Neuron (in vitro differentiated cells): ENCODE data around the gene FAM124A.
"Not testable (repeated sequence)": the region's sequence is repeated elsewhere in the genome, so short reads cannot be mapped to it uniquely, and the experiment has no call there.

Experiments
- H2AFZ ChIP-seq: one replicate; pipeline ENCODE4 v1.6.1; 2013; ENCODE audit warnings: low read depth, mild to moderate bottlenecking, inconsistent platforms, low read length, moderate library complexity
- H3K27me3 ChIP-seq: one replicate; pipeline ENCODE4 v1.6.1; 2013; ENCODE audit warnings: low read length; ENCODE audit not compliant: insufficient read depth
- H3K36me3 ChIP-seq: one replicate; pipeline ENCODE4 v1.6.1; 2013; ENCODE audit warnings: low read length; ENCODE audit not compliant: insufficient read depth
- H3K4me1 ChIP-seq: one replicate; pipeline ENCODE4 v1.6.1; 2013; ENCODE audit warnings: low read length; ENCODE audit not compliant: insufficient read depth
- H3K4me3 ChIP-seq: 2 replicates; pipeline ENCODE4 v1.5.1; 2013; ENCODE audit warnings: mild to moderate bottlenecking, low read length, moderate library complexity
- H3K9me3 ChIP-seq: one replicate; pipeline ENCODE4 v1.6.1; 2013; ENCODE audit warnings: low read length

Gene FAM124A

DNA sequence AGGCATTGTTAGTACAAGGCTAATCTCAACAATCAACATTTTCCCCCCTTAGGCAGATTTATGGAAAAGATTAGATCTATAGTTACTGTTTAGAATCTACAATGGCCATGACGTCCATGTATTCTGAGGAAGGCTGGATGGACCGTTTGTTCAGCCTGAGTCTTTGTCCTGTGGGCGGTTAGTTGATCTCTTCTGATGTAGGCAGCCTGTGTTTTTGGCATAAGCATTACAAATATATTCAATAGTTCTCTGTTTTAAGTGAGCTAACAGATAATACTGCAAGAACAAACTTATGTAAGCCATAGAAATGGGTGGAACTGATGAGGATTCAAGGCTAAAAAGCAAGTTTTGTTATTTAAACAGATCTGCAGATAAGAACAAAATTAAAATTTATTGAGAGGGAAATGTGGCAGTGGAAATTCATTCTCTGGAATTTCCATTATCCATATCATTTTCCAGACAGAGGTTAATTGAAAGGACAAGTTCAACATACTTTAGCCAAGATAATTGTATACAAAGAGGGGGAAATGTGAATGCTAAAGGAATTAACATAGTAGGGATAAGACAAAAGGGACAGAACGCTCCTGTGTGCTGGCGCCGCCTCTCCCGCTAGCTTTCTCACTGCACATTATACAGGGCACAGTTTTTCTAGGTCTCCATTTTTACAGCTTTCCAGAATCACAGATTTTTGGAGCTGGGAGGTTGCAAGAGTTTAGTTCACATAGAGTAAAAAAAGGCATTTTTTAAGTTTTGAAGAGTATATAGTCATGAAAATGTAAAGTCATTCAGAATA is 48.6 kb downstream of the FAM124A start:
- H3K9me3 ChIP-seq: no peaks in the 10 kb centered on the region
- H3K27me3 ChIP-seq: no peaks in the 10 kb centered on the region
- peaks cover 3% of the 10 kb centered on the region for H3K4me1 ChIP-seq
- no peak overlapping the region for H3K4me3 ChIP-seq
- no peak overlapping the region for H2AFZ ChIP-seq
- no peaks in the 10 kb centered on the region for H3K36me3 ChIP-seq

DNA sequence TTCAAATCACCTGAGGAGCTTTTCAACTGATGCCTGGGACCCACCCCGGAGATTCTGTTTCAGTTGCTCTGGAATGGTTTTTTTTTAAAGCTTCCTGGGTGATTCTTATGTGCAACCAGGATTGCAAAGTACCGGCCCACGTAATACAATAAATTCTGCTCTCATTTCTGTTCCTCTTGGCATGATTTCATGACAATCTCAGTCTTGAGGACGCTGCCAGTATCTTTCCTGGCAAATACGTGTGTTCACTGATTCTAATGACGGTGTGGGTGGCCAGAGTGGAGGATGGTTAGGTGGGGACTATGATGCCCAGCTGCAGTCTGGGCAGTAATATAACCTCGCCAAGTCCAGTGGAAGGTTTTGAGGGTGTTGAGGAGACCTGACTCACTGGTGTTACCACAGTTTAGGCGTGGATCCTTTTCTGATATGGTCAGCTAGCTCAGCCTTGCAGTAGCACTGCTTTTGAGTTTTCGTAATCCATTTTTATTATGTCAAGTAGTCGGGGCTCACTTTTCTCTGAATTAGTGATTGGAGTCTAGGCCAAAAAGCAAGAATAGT is 49.4 kb downstream of the FAM124A start:
- no peaks in the 10 kb centered on the region for H3K9me3 ChIP-seq
- peaks cover 3% of the 10 kb centered on the region for H3K4me1 ChIP-seq
- H3K36me3 ChIP-seq: no peaks in the 10 kb centered on the region
- H3K4me3 ChIP-seq: no peak overlapping the region
- no peaks in the 10 kb centered on the region for H3K27me3 ChIP-seq
- no peak overlapping the region for H2AFZ ChIP-seq

DNA sequence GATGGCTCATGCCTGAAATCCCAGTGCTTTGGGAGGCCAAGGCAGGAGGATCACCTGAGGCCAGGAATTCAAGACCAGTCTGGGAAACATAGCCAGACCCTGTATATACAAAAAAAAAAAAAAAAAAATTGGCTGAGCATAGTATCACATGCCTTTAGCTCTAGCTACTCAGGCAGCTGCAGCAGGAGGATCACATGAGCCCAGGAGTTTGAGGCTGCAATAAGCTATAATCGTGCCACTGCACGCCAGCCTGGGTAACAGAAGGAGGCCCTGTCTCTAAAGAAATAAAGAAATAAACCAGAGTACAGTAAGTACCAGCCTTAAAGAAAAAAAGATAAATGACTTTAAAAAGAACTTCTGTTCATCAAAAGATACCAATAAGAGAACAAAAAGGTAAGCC is 52.9 kb downstream of the FAM124A start:
- H3K36me3 ChIP-seq: no peaks in the 10 kb centered on the region
- H3K4me1 ChIP-seq: peaks cover 6% of the 10 kb centered on the region
- no peaks in the 10 kb centered on the region for H3K9me3 ChIP-seq
- no peaks in the 10 kb centered on the region for H3K27me3 ChIP-seq
- H2AFZ ChIP-seq: no peak overlapping the region
- H3K4me3 ChIP-seq: no peak overlapping the region

DNA sequence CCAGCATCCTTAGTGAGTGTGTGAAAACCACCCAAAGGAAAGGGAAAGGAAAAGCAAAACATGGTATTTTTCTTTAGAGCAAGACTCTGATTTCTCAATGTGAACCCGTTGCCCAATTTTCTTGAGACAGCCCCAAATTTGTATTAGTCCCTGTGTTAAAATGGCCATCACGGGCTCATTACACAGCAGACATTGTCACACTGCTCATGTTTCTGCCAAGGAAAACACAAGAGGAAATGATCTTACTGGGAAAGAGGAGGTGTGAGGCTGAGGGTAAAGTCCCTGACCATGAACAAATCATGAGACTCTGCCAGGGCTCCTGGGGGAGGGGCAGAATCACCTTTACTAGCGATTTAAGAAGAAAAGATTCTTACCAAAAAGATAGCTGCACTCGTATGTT is 54.4 kb downstream of the FAM124A start:
- H3K27me3 ChIP-seq: no peaks in the 10 kb centered on the region
- no peak overlapping the region for H3K4me3 ChIP-seq
- no peaks in the 10 kb centered on the region for H3K9me3 ChIP-seq
- H2AFZ ChIP-seq: no peak overlapping the region
- peaks cover 3% of the 10 kb centered on the region for H3K4me1 ChIP-seq
- no peaks in the 10 kb centered on the region for H3K36me3 ChIP-seq

DNA sequence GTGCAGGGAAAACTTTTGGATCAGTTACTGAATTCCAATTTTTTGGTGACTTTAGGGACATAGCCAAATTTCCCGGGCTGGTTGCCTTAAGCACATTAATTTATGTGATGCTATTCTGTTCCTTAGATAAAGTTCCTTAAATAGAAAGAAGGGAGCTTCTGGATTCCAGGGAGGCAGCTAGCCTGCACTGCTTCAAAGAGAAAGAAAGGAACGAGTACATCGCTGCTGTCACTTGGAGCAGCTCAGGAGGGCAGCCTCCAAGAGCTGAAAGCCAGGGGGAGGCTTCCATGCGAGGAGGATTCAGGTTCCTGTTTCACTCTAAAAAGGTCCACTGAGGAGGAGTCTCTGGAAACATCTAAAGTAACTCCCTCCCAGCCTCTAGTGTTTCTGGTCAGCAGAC is 55.7 kb downstream of the FAM124A start:
- no peak overlapping the region for H2AFZ ChIP-seq
- H3K4me1 ChIP-seq: peaks cover 3% of the 10 kb centered on the region
- no peaks in the 10 kb centered on the region for H3K9me3 ChIP-seq
- no peaks in the 10 kb centered on the region for H3K27me3 ChIP-seq
- H3K36me3 ChIP-seq: no peaks in the 10 kb centered on the region
- H3K4me3 ChIP-seq: no peak overlapping the region

DNA sequence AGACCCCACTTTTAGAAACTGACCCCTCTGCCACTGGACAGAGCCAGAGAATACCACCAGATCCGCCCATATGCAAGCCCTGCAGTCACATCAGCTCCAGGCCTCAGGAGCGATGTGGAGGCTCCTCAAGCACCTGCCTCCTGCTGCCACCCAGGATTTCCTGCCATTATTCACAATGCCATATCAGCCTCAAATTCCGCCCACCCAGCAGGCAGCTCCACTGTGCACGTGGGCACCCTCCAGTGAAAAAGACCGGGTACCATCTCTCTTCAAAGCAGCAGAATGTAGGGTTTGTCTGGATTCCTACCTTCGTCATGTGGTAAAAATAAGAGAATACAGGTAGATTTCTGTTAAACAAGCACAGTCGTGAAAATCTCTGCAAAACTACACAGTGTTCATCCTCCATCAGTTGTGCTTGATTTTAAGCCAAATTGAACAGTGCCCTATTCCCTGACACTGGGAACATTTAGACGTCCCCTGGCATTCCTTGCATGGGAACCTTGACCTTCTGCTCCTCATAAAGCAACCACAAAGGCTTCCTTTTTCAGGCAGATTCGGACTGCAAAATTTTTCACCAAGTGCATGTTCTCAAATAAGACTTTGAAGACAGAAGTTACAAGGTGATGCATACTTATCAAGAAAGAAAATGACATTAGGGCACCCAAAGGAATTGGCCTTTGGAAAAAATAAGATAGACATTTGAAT is 56.4 kb downstream of the FAM124A start:
- Histone ChIP-seq H3K4me3 (no peak overlapping the region), H3K36me3 (no peaks in the 10 kb centered on the region), H3K27me3 (no peaks in the 10 kb centered on the region), H3K4me1 (peaks cover 3% of the 10 kb centered on the region), H3K9me3 (no peaks in the 10 kb centered on the region), H2AFZ (no peak overlapping the region)

DNA sequence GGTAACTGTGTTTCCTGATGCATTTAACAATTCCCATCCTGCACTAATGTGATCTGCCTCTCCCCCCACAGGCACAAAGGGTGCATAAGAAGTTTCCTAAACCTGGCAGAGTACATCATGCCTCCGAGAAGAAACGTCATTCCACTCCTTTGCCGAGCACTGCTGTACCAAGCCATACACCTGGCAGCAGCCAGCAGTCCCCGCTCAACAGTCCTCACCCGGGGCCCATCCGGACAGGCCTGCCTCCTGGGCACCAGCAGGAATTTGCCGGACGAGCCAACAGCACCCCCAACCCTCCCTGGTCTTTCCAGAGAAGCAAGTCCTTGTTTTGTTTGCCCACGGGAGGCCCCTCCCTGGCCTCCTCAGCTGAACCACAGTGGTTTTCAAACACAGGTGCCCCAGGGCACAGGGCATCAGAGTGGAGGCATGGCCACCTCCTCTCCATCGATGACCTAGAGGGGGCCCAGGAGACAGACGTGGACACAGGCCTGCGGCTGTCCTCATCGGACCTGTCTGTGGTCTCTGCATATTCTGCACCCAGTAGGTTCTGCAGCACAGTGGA is 58.3 kb downstream of the FAM124A start:
- H3K4me3 ChIP-seq: no peak overlapping the region
- H3K27me3 ChIP-seq: no peaks in the 10 kb centered on the region
- no peaks in the 10 kb centered on the region for H3K36me3 ChIP-seq
- H3K9me3 ChIP-seq: no peaks in the 10 kb centered on the region
- no peak overlapping the region for H2AFZ ChIP-seq
- H3K4me1 ChIP-seq: peaks cover 3% of the 10 kb centered on the region

DNA sequence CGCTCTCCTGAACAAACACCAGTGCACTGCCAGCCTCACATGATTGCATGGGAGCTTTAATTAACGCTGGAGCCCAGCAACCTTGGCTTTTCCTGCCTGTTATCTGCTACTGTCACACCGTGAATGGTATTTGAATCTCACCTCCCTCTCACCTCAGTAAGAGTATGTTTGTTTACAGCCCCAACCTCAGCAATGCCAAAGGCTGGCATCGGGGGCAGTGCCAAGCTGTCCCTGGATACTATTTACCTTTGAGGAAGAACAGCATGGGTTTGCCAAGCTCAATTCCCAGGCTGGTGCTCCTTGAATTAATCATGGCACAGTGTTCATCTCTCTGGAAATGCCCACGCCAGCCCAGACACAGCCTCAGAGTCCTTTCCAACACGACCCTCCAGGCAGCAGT is 60.1 kb downstream of the FAM124A start:
- Histone ChIP-seq H3K4me3 (no peak overlapping the region), H3K4me1 (peaks cover 3% of the 10 kb centered on the region), H3K27me3 (no peaks in the 10 kb centered on the region), H2AFZ (no peak overlapping the region), H3K36me3 (no peaks in the 10 kb centered on the region), H3K9me3 (no peaks in the 10 kb centered on the region)

DNA sequence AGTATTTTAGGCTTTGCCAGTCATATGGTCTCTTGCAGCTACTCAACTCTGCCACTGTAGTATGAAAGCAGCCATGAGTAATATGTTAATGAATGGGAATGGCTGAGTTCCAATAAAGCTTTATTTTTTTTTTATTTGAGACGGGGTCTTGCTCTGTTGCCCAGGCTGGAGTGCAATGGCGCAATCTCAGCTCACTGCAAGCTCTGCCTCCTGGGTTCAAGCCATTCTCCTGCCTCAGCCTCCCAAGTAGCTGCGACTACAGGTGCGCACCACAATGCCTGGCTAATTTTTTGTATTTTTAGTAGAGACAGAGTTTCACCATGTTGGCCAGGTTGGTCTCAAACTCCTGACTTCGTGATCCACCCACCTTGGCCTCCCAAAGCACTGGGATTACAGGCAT is 60.7 kb downstream of the FAM124A start:
- not testable (repeated sequence) for H3K27me3 ChIP-seq, H2AFZ ChIP-seq, H3K4me1 ChIP-seq

DNA sequence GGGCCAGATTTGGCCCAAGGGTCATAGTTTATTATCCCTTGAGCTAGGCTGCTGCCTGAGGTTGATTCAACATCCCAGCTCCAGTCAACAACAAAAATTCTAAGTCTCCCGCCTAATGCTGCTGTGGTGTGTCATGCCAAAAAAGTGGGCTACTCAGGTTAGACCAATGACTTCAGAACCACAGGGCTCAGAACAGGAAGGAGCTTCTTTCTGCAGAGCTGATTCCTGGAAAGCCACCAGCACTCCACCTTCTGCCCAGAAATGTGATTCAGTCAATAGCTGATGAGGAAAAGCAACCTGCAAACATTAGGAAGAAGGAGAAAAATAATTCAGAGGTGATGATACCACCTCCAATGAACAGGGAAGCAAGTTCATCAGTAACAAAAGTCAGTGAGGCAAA is 61.2 kb downstream of the FAM124A start:
- Histone ChIP-seq H3K27me3 (no peaks in the 10 kb centered on the region), H3K4me3 (no peak overlapping the region), H2AFZ (no peak overlapping the region), H3K36me3 (no peaks in the 10 kb centered on the region), H3K4me1 (peaks cover 3% of the 10 kb centered on the region), H3K9me3 (no peaks in the 10 kb centered on the region)

More for the DNA sequence above, 60.7 kb downstream of the FAM124A start:
- H3K4me3 ChIP-seq, H3K9me3 ChIP-seq, H3K36me3 ChIP-seq: not testable (repeated sequence)

DNA sequence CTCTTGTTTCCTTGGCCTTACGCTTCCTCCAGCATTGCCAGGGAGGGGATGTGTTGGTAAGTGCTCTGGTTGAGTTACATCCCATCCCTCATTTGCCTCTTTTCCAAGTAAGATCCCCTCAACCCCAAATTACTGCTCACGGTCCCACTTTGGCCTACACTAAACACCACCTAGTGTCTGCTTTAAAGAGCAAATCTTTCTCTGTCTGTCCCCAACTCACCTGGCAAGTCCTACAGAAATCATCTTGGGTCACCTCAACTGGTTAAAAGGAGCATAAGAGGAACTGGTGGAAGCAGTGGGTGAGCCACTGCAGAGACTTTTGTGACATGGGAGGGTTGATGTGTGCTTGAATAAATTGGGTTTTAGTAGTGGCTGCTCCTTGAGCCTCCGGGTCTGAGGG is 62.1 kb downstream of the FAM124A start:
- H2AFZ ChIP-seq: no peak overlapping the region
- no peaks in the 10 kb centered on the region for H3K27me3 ChIP-seq
- H3K9me3 ChIP-seq: no peaks in the 10 kb centered on the region
- no peak overlapping the region for H3K4me3 ChIP-seq
- H3K4me1 ChIP-seq: no peaks in the 10 kb centered on the region
- H3K36me3 ChIP-seq: no peaks in the 10 kb centered on the region

DNA sequence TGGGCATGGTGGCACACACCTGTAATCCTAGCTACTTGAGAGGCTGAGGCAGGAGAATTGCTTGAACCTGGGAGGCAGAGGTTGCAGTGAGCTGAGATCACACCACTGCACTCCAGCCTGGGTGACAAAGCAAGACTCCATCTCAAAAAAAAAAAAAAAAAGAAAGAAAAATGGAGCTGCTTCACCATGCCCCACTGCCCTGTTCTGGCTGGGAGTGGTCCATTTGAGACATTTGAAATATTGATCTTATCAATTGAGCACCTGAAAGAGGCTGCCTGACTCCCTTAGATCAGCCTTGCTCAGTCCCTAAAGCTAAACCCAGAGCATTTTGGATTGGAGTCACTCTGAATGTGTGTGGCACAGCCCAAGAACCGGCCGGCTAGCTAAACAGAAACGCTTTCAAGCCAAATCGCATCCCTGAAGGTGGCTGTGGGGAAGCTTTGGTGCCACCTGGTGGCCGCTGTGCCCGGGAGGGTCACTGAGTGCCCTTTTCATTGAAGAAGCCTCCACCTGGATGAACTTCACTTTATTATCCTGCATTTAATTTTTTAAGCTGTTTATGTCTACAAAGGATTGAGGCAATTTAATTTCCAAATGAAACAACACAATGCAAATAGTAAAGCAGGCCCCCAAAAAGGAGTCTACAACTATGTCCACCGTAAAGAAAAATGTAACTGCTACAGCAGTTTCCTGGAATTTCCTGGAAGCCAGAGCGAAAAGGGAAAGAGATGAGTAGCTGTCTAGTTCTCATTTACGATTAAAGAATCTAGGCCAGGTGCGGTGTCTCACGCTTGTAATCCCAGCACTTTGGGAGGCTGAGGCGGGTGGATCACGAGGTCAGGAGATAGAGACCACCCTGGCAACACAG is 64.2 kb downstream of the FAM124A start:
- Histone ChIP-seq H3K36me3 (no peaks in the 10 kb centered on the region), H3K4me1 (no peaks in the 10 kb centered on the region), H2AFZ (no peak overlapping the region), H3K27me3 (no peaks in the 10 kb centered on the region), H3K4me3 (no peak overlapping the region), H3K9me3 (no peaks in the 10 kb centered on the region)
